GM12878 (cell line): ENCODE data around the gene ARL15. TPM values are rescaled to one million over a fixed set of nuclear protein-coding genes. Genes with fewer than 3 reads are reported as not detected.

Experiments
- ATAC-seq: fragments of 200-7000 bp; cut with Tn5 transposase; 3 replicates; pipeline ENCODE4 v1.9.1; 2020; ENCODE audit warnings: mild to moderate bottlenecking, moderate library complexity
- BruUV-seq: library from RNA; stranded (reverse); fragments of 400-500 nt; replicated peaks from 2 replicates; lab custom pipeline; 2021; lab: Mats Ljungman, UMichigan
- CTCF ChIA-PET: fragments of 300-600 bp; sonication (Branson Sonifier 250); formaldehyde crosslinking; extraction: SDS; loops from one replicate; lab custom pipeline; 2021; ENCODE audit warnings: inconsistent platforms; lab: Yijun Ruan, JAX
- POLR2A ChIA-PET: fragments of 350-600 bp; formaldehyde crosslinking; extraction: SDS; loops from one replicate; lab custom pipeline; 2021; ENCODE audit warnings: inconsistent platforms; lab: Charles Lee
- RAD21 ChIA-PET: fragments of 300-600 bp; sonication (Branson Sonifier 250); formaldehyde crosslinking; loops from one replicate; lab custom pipeline; 2023; ENCODE audit warnings: antibody characterized with exemption; ENCODE audit not compliant: unreplicated experiment; lab: Charles Lee
- SMC1A ChIA-PET: fragments of 300-600 bp; sonication (Branson Sonifier 250); formaldehyde crosslinking; loops from one replicate; lab custom pipeline; 2023; ENCODE audit not compliant: unreplicated experiment, uncharacterized antibody; lab: Charles Lee
- DNase-seq: peaks from one replicate; pipeline ENCODE4 v3.0.0-alpha.2; 2011; ENCODE audit warnings: low read depth, low spot score
- FAIRE-seq: peaks from 3 replicates; lab custom pipeline; 2011; peaks lifted over from hg19 to GRCh38; lab: Jason Lieb, UNC
- H2AFZ ChIP-seq: 2 replicates; pipeline ENCODE4 v1.6.0; 2011; ENCODE audit warnings: low read depth, low read length, control low read depth; ENCODE audit not compliant: control insufficient read depth
- H3K27ac ChIP-seq: 2 replicates; pipeline ENCODE4 v1.5.1; 2011; ENCODE audit warnings: control low read depth; ENCODE audit not compliant: control insufficient read depth, insufficient read depth
- H3K27me3 ChIP-seq, 2 experiments: replicated peaks in 1 of 2; 2 replicates each; pipeline versions ENCODE4 v1.6.0 to v1.6.1; 2011; ENCODE audit warnings: low read length in 1 of 2; ENCODE audit not compliant: control insufficient read depth in 2 of 2, insufficient read depth in 2 of 2
- H3K36me3 ChIP-seq, 2 experiments: 2 replicates each; pipeline ENCODE4 v1.5.1; 2011; ENCODE audit warnings: low read length in 1 of 2; ENCODE audit not compliant: control insufficient read depth in 2 of 2, insufficient read depth in 2 of 2
- H3K4me1 ChIP-seq: 2 replicates; pipeline ENCODE4 v1.6.1; 2011; ENCODE audit warnings: mild to moderate bottlenecking, low read length, moderate library complexity, mixed read lengths; ENCODE audit not compliant: control insufficient read depth, insufficient read depth
- H3K4me2 ChIP-seq: 2 replicates; pipeline ENCODE4 v1.6.0; 2011; ENCODE audit warnings: control low read depth; ENCODE audit not compliant: control insufficient read depth, insufficient read depth
- H3K4me3 ChIP-seq: fragments of 200-600 bp; sonication (generic); 2 replicates; pipeline ENCODE4 v1.5.1; 2016
- H3K79me2 ChIP-seq: 2 replicates; pipeline ENCODE4 v1.6.0; 2011; ENCODE audit warnings: low read length; ENCODE audit not compliant: control insufficient read depth, insufficient read depth
- H3K9ac ChIP-seq: 2 replicates; pipeline ENCODE4 v1.8.0; 2011; ENCODE audit warnings: low read length, control low read depth, mixed read lengths; ENCODE audit not compliant: control insufficient read depth, insufficient read depth
- H3K9me3 ChIP-seq: replicated peaks from 3 replicates; pipeline ENCODE4 v1.5.1; 2011; ENCODE audit warnings: mild to moderate bottlenecking, low read length; ENCODE audit not compliant: control insufficient read depth, insufficient read depth
- H4K20me1 ChIP-seq: 2 replicates; pipeline ENCODE4 v1.6.0; 2011; ENCODE audit not compliant: control insufficient read depth, insufficient read depth
- ATF7 ChIP-seq: fragments of 450-650 bp; IDR thresholded peaks from 2 replicates; pipeline ENCODE4 v1.6.1; 2016; ENCODE audit warnings: low read depth, mild to moderate bottlenecking
- ETV6 ChIP-seq, 2 experiments: fragments of 450-650 bp in 1 of 2; IDR thresholded peaks in 1 of 2; conservative IDR thresholded peaks in 1 of 2; 2 replicates each; pipeline ENCODE4 v1.6.1; 2014; ENCODE audit warnings: antibody characterized with exemption in 1 of 2, borderline replicate concordance in 1 of 2, low read depth in 1 of 2, mild to moderate bottlenecking in 1 of 2, moderate library complexity in 1 of 2
- HDAC2 ChIP-seq: fragments of 200-600 bp; sonication (generic); IDR thresholded peaks from 2 replicates; pipeline ENCODE4 v1.6.1; 2017
- MYC ChIP-seq: IDR thresholded peaks from 2 replicates; pipeline ENCODE4 v1.6.1; 2011; ENCODE audit warnings: mild to moderate bottlenecking, low read length, moderate library complexity, inconsistent platforms; ENCODE audit not compliant: insufficient read depth, insufficient replicate concordance, insufficient read length, severe bottlenecking
- POLR2A ChIP-seq: IDR thresholded peaks from 2 replicates; pipeline ENCODE4 v1.6.1; 2011; ENCODE audit warnings: low read depth, mild to moderate bottlenecking, low read length
- RUNX3 ChIP-seq: IDR thresholded peaks from 2 replicates; pipeline ENCODE4 v1.6.1; 2012; ENCODE audit warnings: low read length, inconsistent platforms
- SIN3A ChIP-seq: IDR thresholded peaks from 2 replicates; pipeline ENCODE4 v1.6.1; 2012; ENCODE audit warnings: low read depth, low read length, improper control_type of control experiment
- SMARCA5 ChIP-seq: fragments of 450-650 bp; IDR thresholded peaks from 2 replicates; pipeline ENCODE4 v1.6.1; 2017; ENCODE audit warnings: mild to moderate bottlenecking
- SREBF2 ChIP-seq: IDR thresholded peaks from 2 replicates; pipeline ENCODE4 v1.6.1; 2012; ENCODE audit warnings: mild to moderate bottlenecking, low read length
- TCF12 ChIP-seq: IDR thresholded peaks from 2 replicates; pipeline ENCODE4 v1.6.1; 2011; ENCODE audit warnings: low read depth, mild to moderate bottlenecking, low read length
- WRNIP1 ChIP-seq: IDR thresholded peaks from 2 replicates; pipeline ENCODE4 v1.6.1; 2011; ENCODE audit warnings: low read depth, low read length, improper control_type of control experiment, borderline replicate concordance
- WGBS: methylation state at CpG from one replicate; pipeline ENCODE4 v1.1.6; 2016; ENCODE audit warnings: low lambda C conversion rate; ENCODE audit not compliant: insufficient replicate concordance, insufficient coverage; ENCODE audit errors: missing lambda C conversion rate; 5-methylcytosine and 5-hydroxymethylcytosine counted together
- in situ Hi-C: fragments of 300-500 bp; cut with MboI; formaldehyde crosslinking; loops from 9 replicates; pipeline ENCODE4 v1.14.3; 2018; ENCODE audit warnings: mixed read lengths
- intact Hi-C: fragments of 100-400 bp; cut with micrococcal nuclease; formaldehyde crosslinking; loops from one replicate; pipeline ENCODE4 v1.14.2; 2022; ENCODE audit not compliant: unreplicated experiment
- polyA plus RNA-seq, 11 experiments: library from polyadenylated mRNA; depleted of rRNA in 4 of 11; unstranded in 6 of 11; stranded (reverse) in 5 of 11; fragments of >200 nt; fragmentation: Nextera tagmentation in 4 of 11; fragmentation: Illumina TruSeq in 1 of 11; extraction: Ambion mirVana in 4 of 11; extraction: Trizol in 1 of 11; gene quantifications; 1 replicate in 1 of 11; 2 replicates in 10 of 11; pipeline versions ENCODE4 v1.2.1 to v1.2.3, GENCODE V29; 2011 to 2016; ENCODE audit warnings: inconsistent platforms in 2 of 11, missing spikeins in 2 of 11, low read depth in 1 of 11
- total RNA-seq, 4 experiments: library from RNA; depleted of rRNA in 3 of 4; stranded (reverse); fragments of >200 nt in 3 of 4; fragmentation: Illumina TruSeq in 1 of 4; extraction: Trizol in 1 of 4; gene quantifications; 2 replicates each; pipeline versions ENCODE4 v1.2.1 to v1.2.3, GENCODE V29; 2013 to 2021
- TF ChIP-seq, protein P1 (sequence below): IDR thresholded peaks from 2 replicates; pipeline ENCODE4 v1.6.1; 2012; ENCODE audit warnings: improper control_type of control experiment, low read depth, low read length; ENCODE audit not compliant: insufficient replicate concordance

Gene ARL15
- total and polyA plus RNA-seq, 10 of the 15 experiments (the other 5 are each of a cell fraction or from before 2014, with no cell fraction given): 3.6 to 11.0 (median 7.7) TPM

DNA sequence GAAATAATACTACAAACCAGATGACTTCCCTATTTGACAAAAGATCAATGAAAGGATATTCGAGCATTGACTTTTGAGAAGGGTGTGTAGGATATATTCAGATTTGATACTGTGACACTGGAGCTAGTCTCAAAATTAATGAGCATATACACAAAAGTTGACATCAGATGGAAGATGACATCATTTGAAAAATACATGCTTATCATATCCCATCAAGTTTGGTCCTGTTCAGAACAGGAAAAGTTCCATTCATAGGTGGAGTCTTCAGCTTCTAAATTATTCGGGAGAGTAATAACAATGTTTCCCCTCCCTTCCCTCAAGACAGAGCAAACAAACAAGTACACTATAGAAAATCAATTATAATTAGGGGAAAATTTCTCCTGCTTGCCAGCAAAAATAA, 401.6 kb downstream of the ARL15 start (continued):
- TF ChIP-seq, protein P1, sequence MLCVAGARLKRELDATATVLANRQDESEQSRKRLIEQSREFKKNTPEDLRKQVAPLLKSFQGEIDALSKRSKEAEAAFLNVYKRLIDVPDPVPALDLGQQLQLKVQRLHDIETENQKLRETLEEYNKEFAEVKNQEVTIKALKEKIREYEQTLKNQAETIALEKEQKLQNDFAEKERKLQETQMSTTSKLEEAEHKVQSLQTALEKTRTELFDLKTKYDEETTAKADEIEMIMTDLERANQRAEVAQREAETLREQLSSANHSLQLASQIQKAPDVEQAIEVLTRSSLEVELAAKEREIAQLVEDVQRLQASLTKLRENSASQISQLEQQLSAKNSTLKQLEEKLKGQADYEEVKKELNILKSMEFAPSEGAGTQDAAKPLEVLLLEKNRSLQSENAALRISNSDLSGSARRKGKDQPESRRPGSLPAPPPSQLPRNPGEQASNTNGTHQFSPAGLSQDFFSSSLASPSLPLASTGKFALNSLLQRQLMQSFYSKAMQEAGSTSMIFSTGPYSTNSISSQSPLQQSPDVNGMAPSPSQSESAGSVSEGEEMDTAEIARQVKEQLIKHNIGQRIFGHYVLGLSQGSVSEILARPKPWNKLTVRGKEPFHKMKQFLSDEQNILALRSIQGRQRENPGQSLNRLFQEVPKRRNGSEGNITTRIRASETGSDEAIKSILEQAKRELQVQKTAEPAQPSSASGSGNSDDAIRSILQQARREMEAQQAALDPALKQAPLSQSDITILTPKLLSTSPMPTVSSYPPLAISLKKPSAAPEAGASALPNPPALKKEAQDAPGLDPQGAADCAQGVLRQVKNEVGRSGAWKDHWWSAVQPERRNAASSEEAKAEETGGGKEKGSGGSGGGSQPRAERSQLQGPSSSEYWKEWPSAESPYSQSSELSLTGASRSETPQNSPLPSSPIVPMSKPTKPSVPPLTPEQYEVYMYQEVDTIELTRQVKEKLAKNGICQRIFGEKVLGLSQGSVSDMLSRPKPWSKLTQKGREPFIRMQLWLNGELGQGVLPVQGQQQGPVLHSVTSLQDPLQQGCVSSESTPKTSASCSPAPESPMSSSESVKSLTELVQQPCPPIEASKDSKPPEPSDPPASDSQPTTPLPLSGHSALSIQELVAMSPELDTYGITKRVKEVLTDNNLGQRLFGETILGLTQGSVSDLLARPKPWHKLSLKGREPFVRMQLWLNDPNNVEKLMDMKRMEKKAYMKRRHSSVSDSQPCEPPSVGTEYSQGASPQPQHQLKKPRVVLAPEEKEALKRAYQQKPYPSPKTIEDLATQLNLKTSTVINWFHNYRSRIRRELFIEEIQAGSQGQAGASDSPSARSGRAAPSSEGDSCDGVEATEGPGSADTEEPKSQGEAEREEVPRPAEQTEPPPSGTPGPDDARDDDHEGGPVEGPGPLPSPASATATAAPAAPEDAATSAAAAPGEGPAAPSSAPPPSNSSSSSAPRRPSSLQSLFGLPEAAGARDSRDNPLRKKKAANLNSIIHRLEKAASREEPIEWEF: no peak
- no peak for TF ChIP-seq ETV6 (conservative IDR thresholded peaks at IDR 0.05 in 1 of 2, IDR thresholded peaks at IDR 0.05 in 1 of 2; ENCODE audit: borderline replicate concordance in 1 of 2, low read depth in 1 of 2)
- no peak for TF ChIP-seq SREBF2
- TF ChIP-seq POLR2A: no peak
- no peak for TF ChIP-seq MYC
- TF ChIP-seq SIN3A: no peak
- no peak for TF ChIP-seq HDAC2
- no peak for TF ChIP-seq RUNX3
- no peak for TF ChIP-seq TCF12
- no peak for TF ChIP-seq WRNIP1

DNA sequence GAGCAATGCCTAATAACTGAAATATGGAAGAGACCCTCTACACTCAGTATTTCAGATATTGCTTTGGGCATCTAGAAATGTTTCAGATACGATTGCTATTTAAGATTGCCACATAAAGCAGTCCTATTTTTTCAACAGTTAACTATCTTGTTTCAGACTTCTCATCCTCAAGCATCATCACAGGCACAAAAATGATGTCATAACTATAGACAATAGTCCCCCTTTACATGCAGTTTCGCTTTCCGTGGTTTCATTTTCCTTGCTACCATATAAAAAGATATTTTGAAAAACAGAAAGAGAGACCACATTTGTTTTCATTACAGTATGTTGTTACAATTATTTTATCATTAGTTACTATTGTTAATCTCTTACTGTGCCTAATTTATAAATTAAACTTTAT, 402.5 kb downstream of the ARL15 start:
- Histone ChIP-seq H3K4me2 (no peak overlapping the region), H3K27ac (no peak overlapping the region), H3K9me3 (no peaks in the 10 kb centered on the region), H4K20me1 (no peaks in the 10 kb centered on the region), H3K36me3 (no peaks in the 10 kb centered on the region), H3K27me3 (no peaks in the 10 kb centered on the region), H3K79me2 (no peaks in the 10 kb centered on the region), H3K9ac (no peak overlapping the region), H3K4me1 (no peaks in the 10 kb centered on the region), H3K4me3 (no peak overlapping the region), H2AFZ (no peak overlapping the region)
- ATAC-seq: no peak
- FAIRE-seq: no peak
- ChIA-PET POLR2A (no interaction called here), CTCF (no interaction called here), SMC1A (no interaction called here), RAD21 (no interaction called here)
- TF ChIP-seq SMARCA5 (no peak), ATF7 (0 out of 2 replicates have a peak, but pooled peaks have one; percentile 17)
- 47% methylated on average over 3 of the region's 3 CpGs for WGBS
- in situ Hi-C loops (no loop called here), intact Hi-C loops (no loop called here)
- no TSS peak for BruUV-seq
- no peak for DNase-seq
